HepG2 (cell line): ENCODE results near the gene POC1A. TPM values are rescaled to one million over a fixed set of nuclear protein-coding genes. Genes with fewer than 3 reads are reported as not detected.

Experiments used
- BORCS8-MEF2B ChIP-seq: sonication (generic); formaldehyde crosslinking; IDR thresholded peaks from 2 replicates; pipeline ENCODE4 v1.8.0; 2022; ENCODE audit warnings: mild to moderate bottlenecking, missing genetic modification reagents
- MED13 ChIP-seq: sonication (generic); formaldehyde crosslinking; IDR thresholded peaks from 2 replicates; pipeline ENCODE4 v1.5.0; 2020; ENCODE audit warnings: missing genetic modification reagents
- MIER3 ChIP-seq: IDR thresholded peaks from 2 replicates; pipeline ENCODE4 v1.6.1; 2016; ENCODE audit warnings: missing compliant biosample characterization, borderline replicate concordance
- MNT ChIP-seq: fragments of 450-650 bp; IDR thresholded peaks from 2 replicates; pipeline ENCODE4 v1.6.1; 2016
- RAD21 ChIP-seq: fragments of 450-650 bp; formaldehyde crosslinking; IDR thresholded peaks from 2 replicates; pipeline ENCODE4 v1.5.0; 2020; ENCODE audit warnings: mild to moderate bottlenecking
- RBM39 ChIP-seq: fragments of 200-400 bp; formaldehyde crosslinking; IDR thresholded peaks from one replicate; pipeline ENCODE4 v1.6.1; 2018; ENCODE audit warnings: antibody characterized with exemption, mild to moderate bottlenecking, low read depth, low read length; ENCODE audit not compliant: poor library complexity, severe bottlenecking
- RXRB ChIP-seq: IDR thresholded peaks from 2 replicates; pipeline ENCODE4 v1.6.1; 2016; ENCODE audit warnings: borderline replicate concordance, missing genetic modification reagents, missing compliant biosample characterization
- TGIF2 ChIP-seq: IDR thresholded peaks from 2 replicates; pipeline ENCODE4 v1.6.1; 2016; ENCODE audit warnings: control low read depth, missing compliant biosample characterization
- ZNF12 ChIP-seq: sonication (generic); formaldehyde crosslinking; IDR thresholded peaks from 2 replicates; pipeline ENCODE4 v1.5.0; 2020; ENCODE audit warnings: missing genetic modification reagents
- ZNF224 ChIP-seq: sonication (generic); formaldehyde crosslinking; IDR thresholded peaks from 2 replicates; pipeline ENCODE4 v1.5.0; 2020; ENCODE audit warnings: mild to moderate bottlenecking, missing genetic modification reagents
- ZNF577 ChIP-seq: sonication (generic); formaldehyde crosslinking; IDR thresholded peaks from 2 replicates; pipeline ENCODE4 v1.4.0; 2020; ENCODE audit warnings: mild to moderate bottlenecking, low read depth, missing genetic modification reagents, borderline replicate concordance
- ZNF605 ChIP-seq: sonication (generic); formaldehyde crosslinking; IDR thresholded peaks from 2 replicates; pipeline ENCODE4 v1.8.0; 2022; ENCODE audit warnings: mild to moderate bottlenecking, missing genetic modification reagents
- ZSCAN5A ChIP-seq: sonication (generic); formaldehyde crosslinking; IDR thresholded peaks from 2 replicates; pipeline ENCODE4 v1.8.0; 2022; ENCODE audit warnings: mild to moderate bottlenecking, missing genetic modification reagents, borderline replicate concordance
- ZSCAN9 ChIP-seq: IDR thresholded peaks from 2 replicates; pipeline ENCODE4 v1.6.1; 2016; ENCODE audit warnings: borderline replicate concordance
- polyA plus RNA-seq, 8 experiments: library from polyadenylated mRNA; depleted of rRNA in 3 of 8; stranded (reverse) in 7 of 8; unstranded in 1 of 8; fragments of >200 nt; fragmentation: Illumina TruSeq in 4 of 8; extraction: Trizol in 4 of 8; gene quantifications; 2 replicates each; pipeline versions ENCODE4 v1.2.1 to v1.2.3, GENCODE V29; 2011 to 2016; ENCODE audit warnings: low read depth in 4 of 8, missing spikeins in 1 of 8, mixed read lengths in 1 of 8; ENCODE audit not compliant: insufficient read depth in 1 of 8
- total RNA-seq, 5 experiments: library from RNA; depleted of rRNA; stranded (reverse); fragments of >200 nt; fragmentation: Illumina TruSeq; extraction: Trizol; gene quantifications; 2 replicates each; pipeline ENCODE4 v1.2.3, GENCODE V29; 2016; ENCODE audit warnings: low read depth in 1 of 5
- TF ChIP-seq, protein P1 (sequence below): IDR thresholded peaks from 2 replicates; pipeline ENCODE4 v1.6.1; 2016; ENCODE audit warnings: low read depth
- TF ChIP-seq, protein P2 (sequence below): sonication (generic); formaldehyde crosslinking; IDR thresholded peaks from 2 replicates; pipeline ENCODE4; 2020; ENCODE audit warnings: missing genetic modification reagents, mild to moderate bottlenecking, borderline replicate concordance
- TF ChIP-seq, protein P3 (sequence below): sonication (generic); formaldehyde crosslinking; IDR thresholded peaks from 2 replicates; pipeline ENCODE4 v1.5.1; 2020; ENCODE audit warnings: mild to moderate bottlenecking, missing genetic modification reagents, borderline replicate concordance
- TF ChIP-seq, protein P4 (sequence below): sonication (generic); formaldehyde crosslinking; IDR thresholded peaks from 2 replicates; pipeline ENCODE4 v1.5.0; 2020; ENCODE audit warnings: missing genetic modification reagents

POC1A gene
- total and polyA plus RNA-seq, 2 of the 13 experiments (the other 11 are each of a cell fraction or from before 2014, with no cell fraction given), result 14.6 to 20.0 TPM

DNA sequence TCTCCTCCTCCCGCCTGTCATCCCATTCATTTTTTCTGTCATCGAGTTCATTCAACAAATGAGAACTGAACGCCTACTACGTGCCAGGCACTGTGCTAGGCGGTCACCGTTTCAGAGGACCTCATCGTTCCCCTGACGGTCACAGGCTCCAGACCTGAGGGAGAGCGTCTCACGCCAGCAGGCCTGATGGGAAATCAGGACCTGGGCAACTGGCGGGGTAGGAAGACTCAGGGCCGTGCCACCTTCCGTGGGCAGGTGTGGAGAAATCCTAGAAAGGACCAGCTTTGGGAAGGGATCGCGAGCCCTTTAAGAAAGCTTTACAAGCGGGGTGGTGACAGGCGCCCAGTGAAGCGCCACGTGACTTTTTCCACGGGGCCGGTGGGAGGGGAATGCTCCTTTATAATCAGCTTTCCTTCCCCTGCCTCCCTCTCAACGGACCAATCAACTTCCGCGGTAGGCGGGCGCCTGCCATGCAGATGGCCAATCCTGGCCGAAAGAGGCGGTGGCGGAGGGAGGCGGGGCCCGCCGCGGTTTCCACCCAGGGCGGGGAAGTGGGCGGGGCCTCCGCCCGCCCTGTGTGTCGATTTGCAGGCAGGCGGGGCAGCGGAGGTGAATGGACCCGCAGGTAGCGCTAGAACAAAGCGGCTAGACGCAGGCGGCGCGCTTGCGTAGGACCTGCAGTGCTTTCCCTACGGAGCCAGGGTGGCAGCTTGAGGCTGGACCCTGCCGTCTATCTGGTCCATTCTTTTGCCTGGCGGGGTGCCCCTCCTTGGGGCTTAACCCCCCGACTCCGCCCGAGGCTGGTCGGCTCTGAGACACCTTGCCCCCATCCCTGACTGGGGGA is 97.0 kb downstream of the POC1A start (continued):
- TF ChIP-seq, protein P1, sequence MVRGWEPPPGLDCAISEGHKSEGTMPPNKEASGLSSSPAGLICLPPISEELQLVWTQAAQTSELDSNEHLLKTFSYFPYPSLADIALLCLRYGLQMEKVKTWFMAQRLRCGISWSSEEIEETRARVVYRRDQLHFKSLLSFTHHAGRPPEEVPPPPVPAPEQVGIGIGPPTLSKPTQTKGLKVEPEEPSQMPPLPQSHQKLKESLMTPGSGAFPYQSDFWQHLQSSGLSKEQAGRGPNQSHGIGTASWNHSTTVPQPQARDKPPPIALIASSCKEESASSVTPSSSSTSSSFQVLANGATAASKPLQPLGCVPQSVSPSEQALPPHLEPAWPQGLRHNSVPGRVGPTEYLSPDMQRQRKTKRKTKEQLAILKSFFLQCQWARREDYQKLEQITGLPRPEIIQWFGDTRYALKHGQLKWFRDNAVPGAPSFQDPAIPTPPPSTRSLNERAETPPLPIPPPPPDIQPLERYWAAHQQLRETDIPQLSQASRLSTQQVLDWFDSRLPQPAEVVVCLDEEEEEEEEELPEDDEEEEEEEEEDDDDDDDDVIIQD (CRISPR knock-in tag), result 0 out of 2 replicates have a peak, but pooled peaks have one; percentile 14
- TF ChIP-seq RAD21 (CRISPR knock-in tag) (0 out of 2 replicates have a peak, but pooled peaks have one; percentile 11), MNT (peak; percentile 81), RBM39 (peak; percentile 64), TGIF2 (CRISPR knock-in tag) (peak; percentile 80; the same call in 1 of the 2 replicates), ZNF605 (no peak; the same call in 1 of the 2 replicates), ZSCAN5A (CRISPR knock-in tag) (no peak), ZNF224 (CRISPR knock-in tag) (no peak), ZSCAN9 (peak; percentile 69; the same call in 1 of the 2 replicates), ZNF12 (CRISPR knock-in tag) (no peak), MED13 (no peak; the same call in 1 of the 2 replicates), BORCS8-MEF2B (CRISPR knock-in tag) (0 out of 2 replicates have a peak, but pooled peaks have one; percentile 40), RXRB (CRISPR knock-in tag) (peak; percentile 31; the same call in 1 of the 2 replicates), ZNF577 (CRISPR knock-in tag) (no peak), MIER3 (CRISPR knock-in tag) (no peak)
- TF ChIP-seq, protein P2, sequence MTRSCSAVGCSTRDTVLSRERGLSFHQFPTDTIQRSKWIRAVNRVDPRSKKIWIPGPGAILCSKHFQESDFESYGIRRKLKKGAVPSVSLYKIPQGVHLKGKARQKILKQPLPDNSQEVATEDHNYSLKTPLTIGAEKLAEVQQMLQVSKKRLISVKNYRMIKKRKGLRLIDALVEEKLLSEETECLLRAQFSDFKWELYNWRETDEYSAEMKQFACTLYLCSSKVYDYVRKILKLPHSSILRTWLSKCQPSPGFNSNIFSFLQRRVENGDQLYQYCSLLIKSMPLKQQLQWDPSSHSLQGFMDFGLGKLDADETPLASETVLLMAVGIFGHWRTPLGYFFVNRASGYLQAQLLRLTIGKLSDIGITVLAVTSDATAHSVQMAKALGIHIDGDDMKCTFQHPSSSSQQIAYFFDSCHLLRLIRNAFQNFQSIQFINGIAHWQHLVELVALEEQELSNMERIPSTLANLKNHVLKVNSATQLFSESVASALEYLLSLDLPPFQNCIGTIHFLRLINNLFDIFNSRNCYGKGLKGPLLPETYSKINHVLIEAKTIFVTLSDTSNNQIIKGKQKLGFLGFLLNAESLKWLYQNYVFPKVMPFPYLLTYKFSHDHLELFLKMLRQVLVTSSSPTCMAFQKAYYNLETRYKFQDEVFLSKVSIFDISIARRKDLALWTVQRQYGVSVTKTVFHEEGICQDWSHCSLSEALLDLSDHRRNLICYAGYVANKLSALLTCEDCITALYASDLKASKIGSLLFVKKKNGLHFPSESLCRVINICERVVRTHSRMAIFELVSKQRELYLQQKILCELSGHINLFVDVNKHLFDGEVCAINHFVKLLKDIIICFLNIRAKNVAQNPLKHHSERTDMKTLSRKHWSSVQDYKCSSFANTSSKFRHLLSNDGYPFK (CRISPR knock-in tag), result peak; percentile 55; the same call in 1 of the 2 replicates
- TF ChIP-seq, protein P3, sequence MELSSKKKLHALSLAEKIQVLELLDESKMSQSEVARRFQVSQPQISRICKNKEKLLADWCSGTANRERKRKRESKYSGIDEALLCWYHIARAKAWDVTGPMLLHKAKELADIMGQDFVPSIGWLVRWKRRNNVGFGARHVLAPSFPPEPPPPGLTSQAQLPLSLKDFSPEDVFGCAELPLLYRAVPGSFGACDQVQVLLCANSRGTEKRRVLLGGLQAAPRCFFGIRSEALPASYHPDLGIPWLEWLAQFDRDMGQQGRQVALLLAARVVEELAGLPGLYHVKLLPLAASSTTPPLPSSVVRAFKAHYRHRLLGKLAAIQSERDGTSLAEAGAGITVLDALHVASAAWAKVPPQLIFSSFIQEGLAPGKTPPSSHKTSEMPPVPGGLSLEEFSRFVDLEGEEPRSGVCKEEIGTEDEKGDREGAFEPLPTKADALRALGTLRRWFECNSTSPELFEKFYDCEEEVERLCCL (CRISPR knock-in tag), result no peak
- TF ChIP-seq, protein P4, sequence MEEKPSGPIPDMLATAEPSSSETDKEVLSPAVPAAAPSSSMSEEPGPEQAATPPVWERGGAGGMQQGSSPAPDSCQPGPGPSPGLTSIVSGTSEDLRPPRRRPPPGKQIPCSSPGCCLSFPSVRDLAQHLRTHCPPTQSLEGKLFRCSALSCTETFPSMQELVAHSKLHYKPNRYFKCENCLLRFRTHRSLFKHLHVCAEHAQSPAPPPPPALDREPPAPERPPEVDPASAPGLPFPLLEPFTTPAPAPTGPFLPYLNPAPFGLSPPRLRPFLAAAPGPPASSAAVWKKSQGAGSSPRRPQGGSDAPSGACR (CRISPR knock-in tag), result 0 out of 2 replicates have a peak, but pooled peaks have one; percentile 50
